Ectodermal cell (in vitro differentiated cells): ENCODE data around the gene NDUFS2.

Experiments
- H3K27ac ChIP-seq: 2 replicates; pipeline ENCODE4 v1.7.0; 2013; ENCODE audit warnings: mild to moderate bottlenecking, low read depth, low read length; ENCODE audit not compliant: insufficient read depth, poor library complexity, severe bottlenecking
- H3K27me3 ChIP-seq: 2 replicates; pipeline ENCODE4 v1.7.0; 2013; ENCODE audit warnings: mild to moderate bottlenecking, low read length; ENCODE audit not compliant: insufficient read depth, control insufficient read depth, poor library complexity, severe bottlenecking
- H3K36me3 ChIP-seq: one replicate; pipeline ENCODE4 v1.7.0; 2013; ENCODE audit warnings: low read length; ENCODE audit not compliant: control insufficient read depth, insufficient read depth
- H3K4me1 ChIP-seq: one replicate; pipeline ENCODE4 v1.7.0; 2013; ENCODE audit warnings: low read length; ENCODE audit not compliant: control insufficient read depth, insufficient read depth
- H3K4me3 ChIP-seq: 2 replicates; pipeline ENCODE4 v1.7.0; 2013; ENCODE audit warnings: low read depth, low read length, control low read depth; ENCODE audit not compliant: insufficient read depth
- H3K9me3 ChIP-seq: 2 replicates; pipeline ENCODE4 v1.7.0; 2013; ENCODE audit warnings: mild to moderate bottlenecking, low read length, moderate library complexity; ENCODE audit not compliant: control insufficient read depth
- WGBS, 2 experiments: methylation state at CpG; one replicate each; pipeline ENCODE4 v1.1.7; 2013; ENCODE audit warnings: missing lambda C conversion rate in 2 of 2; 5-methylcytosine and 5-hydroxymethylcytosine counted together

The NDUFS2 gene

DNA sequence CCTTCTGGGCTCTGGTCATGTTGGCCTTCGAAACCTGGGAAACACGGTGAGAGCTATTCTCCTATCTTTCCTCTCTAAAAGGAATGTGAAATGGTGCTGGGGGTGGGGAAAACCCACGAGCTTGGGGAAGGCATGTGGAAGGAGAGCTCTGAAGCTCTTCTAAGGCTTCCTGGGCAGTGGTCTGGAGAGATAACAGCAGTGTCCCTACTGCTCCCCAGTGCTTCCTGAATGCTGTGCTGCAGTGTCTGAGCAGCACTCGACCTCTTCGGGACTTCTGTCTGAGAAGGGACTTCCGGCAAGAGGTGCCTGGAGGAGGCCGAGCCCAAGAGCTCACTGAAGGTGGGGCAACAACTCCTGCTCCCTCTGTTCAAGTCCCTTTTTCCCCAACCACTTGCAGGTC lies 40.1 kb upstream of the NDUFS2 start:
- peaks cover 28% of the 10 kb centered on the region for H3K36me3 ChIP-seq
- no peaks in the 10 kb centered on the region for H3K4me1 ChIP-seq
- no peaks in the 10 kb centered on the region for H3K27me3 ChIP-seq
- no peaks in the 10 kb centered on the region for H3K9me3 ChIP-seq
- H3K27ac ChIP-seq = no peak overlapping the region
- WGBS, 2 experiments = 92 to 94% methylated on average over 7 of the region's 7 CpGs
- H3K4me3 ChIP-seq = no peak overlapping the region

DNA sequence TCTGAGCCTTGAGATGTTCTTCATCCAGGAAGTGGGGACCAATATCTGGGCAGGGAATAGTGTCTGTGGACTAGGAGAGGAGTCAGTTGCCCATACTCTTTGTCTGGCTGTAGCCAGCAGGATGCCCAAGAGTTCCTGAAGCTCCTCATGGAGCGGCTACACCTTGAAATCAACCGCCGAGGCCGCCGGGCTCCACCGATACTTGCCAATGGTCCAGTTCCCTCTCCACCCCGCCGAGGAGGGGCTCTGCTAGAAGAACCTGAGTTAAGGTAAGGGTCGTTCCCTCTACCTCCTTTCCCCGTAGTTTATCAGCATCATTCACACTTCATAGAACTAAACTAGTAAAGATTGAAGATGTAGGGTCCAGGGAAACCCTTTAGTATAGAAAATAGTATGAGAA lies 39.4 kb upstream of the NDUFS2 start:
- Histone ChIP-seq H3K27me3 (no peaks in the 10 kb centered on the region), H3K9me3 (no peaks in the 10 kb centered on the region), H3K36me3 (peaks cover 25% of the 10 kb centered on the region), H3K4me1 (no peaks in the 10 kb centered on the region), H3K27ac (no peak overlapping the region), H3K4me3 (no peak overlapping the region)
- 94% methylated on average over 9 to 10 of the region's 10 CpGs for WGBS, 2 experiments

DNA sequence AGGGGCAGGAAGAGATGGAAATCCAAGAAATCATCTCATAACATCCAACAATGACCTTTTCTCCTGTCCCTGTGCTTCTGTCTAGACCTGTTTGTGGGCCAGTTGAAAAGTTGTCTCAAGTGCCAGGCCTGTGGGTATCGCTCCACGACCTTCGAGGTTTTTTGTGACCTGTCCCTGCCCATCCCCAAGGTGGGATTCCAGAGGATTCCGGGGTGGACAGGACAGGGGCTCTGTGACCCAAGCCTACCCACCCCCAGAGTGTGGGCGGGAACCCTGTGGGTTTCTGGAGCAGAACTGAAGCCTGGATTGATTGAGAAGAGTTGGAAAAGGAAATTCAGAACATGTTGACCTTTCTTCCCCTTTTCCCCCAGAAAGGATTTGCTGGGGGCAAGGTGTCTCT lies 38.4 kb upstream of the NDUFS2 start:
- Histone ChIP-seq H3K4me3 (no peak overlapping the region), H3K9me3 (no peaks in the 10 kb centered on the region), H3K4me1 (no peaks in the 10 kb centered on the region), H3K36me3 (peaks cover 18% of the 10 kb centered on the region), H3K27ac (no peak overlapping the region), H3K27me3 (no peaks in the 10 kb centered on the region)
- WGBS, 2 experiments = 96% methylated on average over 5 of the region's 5 CpGs

DNA sequence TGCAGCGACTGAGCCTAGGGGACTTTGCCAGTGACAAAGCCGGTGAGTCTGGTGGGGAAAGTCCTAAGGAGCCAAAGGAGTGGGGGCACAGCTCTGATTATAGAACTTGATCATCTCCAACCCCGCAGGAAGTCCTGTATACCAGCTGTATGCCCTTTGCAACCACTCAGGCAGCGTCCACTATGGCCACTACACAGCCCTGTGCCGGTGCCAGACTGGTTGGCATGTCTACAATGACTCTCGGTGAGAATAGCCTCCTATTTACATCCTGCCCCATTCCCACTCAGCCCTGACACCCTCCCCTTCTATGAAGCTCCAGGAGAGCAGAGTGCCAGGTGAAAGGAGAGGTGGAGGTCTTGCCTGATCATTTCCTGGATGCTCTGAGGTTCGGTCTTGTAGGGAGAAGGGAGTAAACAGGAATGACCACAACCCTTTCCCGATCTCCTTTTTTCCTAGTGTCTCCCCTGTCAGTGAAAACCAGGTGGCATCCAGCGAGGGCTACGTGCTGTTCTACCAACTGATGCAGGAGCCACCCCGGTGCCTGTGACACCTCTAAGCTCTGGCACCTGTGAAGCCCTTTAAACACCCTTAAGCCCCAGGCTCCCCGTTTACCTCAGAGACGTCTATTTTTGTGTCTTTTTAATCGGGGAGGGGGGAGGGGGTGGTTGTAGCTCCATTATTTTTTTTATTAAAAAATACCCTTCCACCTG lies 37.1 kb upstream of the NDUFS2 start:
- no peaks in the 10 kb centered on the region for H3K4me1 ChIP-seq
- no peaks in the 10 kb centered on the region for H3K27me3 ChIP-seq
- H3K9me3 ChIP-seq = no peaks in the 10 kb centered on the region
- peaks cover 18% of the 10 kb centered on the region for H3K36me3 ChIP-seq
- peak overlapping the region; percentile 92 for H3K27ac ChIP-seq
- H3K4me3 ChIP-seq = peak overlapping the region; percentile 90
- 92% methylated on average over 11 of the region's 14 CpGs for WGBS, 2 experiments

DNA sequence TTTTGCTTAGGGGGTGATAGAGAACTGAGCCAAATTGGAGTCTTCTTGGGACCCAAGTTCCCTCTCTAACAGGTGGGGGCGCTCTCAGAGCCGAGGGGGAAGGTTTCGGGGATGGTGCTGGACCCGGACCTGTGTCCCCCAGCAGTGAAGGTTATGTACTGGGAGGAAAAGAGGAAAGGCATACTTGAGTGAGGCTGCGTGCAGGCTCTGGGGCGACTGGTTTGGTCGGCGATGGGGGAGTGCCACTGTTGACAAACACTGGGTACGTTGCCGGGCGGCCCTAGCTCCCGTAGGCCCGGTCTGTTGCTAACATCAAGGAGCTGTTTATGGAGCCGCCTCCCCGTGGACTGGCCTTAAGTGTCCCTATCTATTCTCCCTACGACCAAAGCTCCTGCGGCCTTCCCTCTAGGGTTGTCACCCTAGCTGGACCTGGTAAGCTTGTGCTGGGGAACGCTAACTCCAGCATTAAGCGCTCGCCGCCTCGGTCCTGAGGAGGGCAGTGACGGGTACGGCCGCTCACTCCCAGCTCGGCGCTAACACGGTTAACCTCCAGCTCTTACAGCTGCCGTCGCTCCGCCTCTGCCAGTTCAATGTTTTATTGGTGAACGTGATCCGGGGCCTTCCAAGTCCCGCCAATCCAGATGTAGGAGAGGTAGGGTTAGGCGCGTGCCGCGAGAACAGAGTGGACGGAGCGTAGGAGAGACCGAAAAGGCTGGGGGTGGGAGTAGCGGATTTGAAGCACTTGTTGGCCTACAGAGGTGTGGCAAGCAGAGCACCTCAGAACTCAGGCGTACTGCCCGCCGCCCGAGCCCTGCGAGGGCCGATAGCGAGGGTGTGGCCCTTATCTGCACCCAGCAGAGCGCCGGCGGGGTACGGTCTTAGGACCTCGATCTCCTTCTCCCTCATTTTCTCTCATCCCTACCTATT lies 36.2 kb upstream of the NDUFS2 start, which contains the start of gene PPOX:
TSS of gene PPOX (plus strand) at position 685 of the 927 bp plus-strand sequence. CDS start 422 bp downstream, outside the sequence.
- WGBS, 2 experiments = 0% methylated on average over 54 of the region's 54 CpGs

DNA sequence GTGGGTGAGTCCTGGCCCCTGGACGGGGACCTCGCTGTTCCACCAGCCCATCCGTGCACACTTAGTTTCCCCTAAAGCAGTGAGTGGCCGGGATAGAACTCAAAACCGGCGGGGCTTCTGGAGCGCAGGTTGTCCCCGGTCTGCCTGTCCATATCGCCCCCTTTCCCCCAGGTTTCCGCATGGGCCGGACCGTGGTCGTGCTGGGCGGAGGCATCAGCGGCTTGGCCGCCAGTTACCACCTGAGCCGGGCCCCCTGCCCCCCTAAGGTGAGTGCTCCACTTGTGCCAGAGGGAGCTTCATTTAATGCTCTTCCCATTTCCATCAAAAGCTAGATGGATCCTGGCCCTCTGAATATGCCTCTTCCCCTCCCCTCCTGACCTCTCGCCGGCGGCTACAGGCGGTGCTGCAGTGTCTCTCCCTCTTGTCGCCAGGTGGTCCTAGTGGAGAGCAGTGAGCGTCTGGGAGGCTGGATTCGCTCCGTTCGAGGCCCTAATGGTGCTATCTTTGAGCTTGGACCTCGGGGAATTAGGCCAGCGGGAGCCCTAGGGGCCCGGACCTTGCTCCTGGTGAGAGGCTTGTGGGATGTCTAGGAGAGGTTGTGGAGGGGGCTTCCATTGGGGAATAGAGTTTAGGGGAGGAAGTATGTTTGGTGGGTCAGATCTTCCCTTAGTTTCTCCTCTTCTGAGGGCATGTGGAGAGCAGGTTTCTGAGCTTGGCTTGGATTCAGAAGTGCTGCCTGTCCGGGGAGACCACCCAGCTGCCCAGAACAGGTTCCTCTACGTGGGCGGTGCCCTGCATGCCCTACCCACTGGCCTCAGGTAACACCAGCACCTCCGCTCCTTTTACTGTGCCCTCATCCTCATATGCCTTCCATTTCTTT lies 35.3 kb upstream of the NDUFS2 start:
- peak overlapping the region; percentile 90 for H3K4me3 ChIP-seq
- peaks cover 20% of the 10 kb centered on the region for H3K36me3 ChIP-seq
- H3K27me3 ChIP-seq = no peaks in the 10 kb centered on the region
- no peaks in the 10 kb centered on the region for H3K4me1 ChIP-seq
- no peaks in the 10 kb centered on the region for H3K9me3 ChIP-seq
- 9% methylated on average over 33 of the region's 33 CpGs for WGBS, 2 experiments
- peak overlapping the region; percentile 92 for H3K27ac ChIP-seq

More for the DNA sequence above, 36.2 kb upstream of the NDUFS2 start, which contains the start of gene PPOX:
- Histone ChIP-seq H3K27me3 (no peaks in the 10 kb centered on the region), H3K4me1 (no peaks in the 10 kb centered on the region), H3K27ac (peak within 1 kb of the TSS; percentile 92), H3K9me3 (no peaks in the 10 kb centered on the region), H3K36me3 (peaks cover 18% of the 10 kb centered on the region), H3K4me3 (peak within 1 kb of the TSS; percentile 90)

DNA sequence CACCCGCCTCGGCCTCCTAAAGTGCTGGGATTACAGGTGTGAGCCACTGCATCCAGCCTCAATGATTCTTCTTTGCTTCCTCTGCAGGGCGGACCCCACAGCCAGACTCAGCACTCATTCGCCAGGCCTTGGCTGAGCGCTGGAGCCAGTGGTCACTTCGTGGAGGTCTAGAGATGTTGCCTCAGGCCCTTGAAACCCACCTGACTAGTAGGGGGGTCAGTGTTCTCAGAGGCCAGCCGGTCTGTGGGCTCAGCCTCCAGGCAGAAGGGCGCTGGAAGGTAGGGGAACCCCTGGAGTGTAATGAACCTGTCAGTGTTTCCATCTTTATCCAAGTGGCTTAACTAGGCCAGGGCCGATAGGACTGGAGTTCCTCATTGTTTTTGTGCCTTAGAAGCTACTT lies 33.3 kb upstream of the NDUFS2 start:
- H3K9me3 ChIP-seq = no peaks in the 10 kb centered on the region
- 92 to 97% methylated on average over 9 of the region's 9 CpGs for WGBS, 2 experiments
- H3K27me3 ChIP-seq = no peaks in the 10 kb centered on the region
- no peaks in the 10 kb centered on the region for H3K4me1 ChIP-seq
- no peak overlapping the region for H3K27ac ChIP-seq
- no peak overlapping the region for H3K4me3 ChIP-seq
- peaks cover 33% of the 10 kb centered on the region for H3K36me3 ChIP-seq

DNA sequence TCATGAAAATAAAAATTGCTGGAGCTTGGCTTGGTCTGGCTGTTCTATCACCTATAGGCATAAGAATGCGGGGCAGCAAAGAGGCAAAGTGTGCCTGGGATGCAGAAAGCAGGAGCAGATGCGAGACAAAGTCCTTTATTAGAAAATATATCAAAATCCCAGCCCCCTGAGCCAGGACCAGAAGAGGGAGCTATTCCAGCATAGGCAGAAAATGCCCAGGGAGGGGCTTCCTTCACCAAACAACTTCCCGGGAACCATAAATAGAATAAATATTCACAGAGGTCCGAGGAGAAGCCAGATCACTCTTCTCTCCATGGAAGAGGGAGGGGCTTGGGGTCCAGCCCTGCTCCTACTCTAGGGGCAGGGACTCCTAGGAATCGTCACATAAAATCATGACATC lies 31.0 kb upstream of the NDUFS2 start:
- no peak overlapping the region for H3K4me3 ChIP-seq
- 84 to 88% methylated on average over 5 of the region's 5 CpGs for WGBS, 2 experiments
- H3K27ac ChIP-seq = no peak overlapping the region
- peaks cover 40% of the 10 kb centered on the region for H3K36me3 ChIP-seq
- no peaks in the 10 kb centered on the region for H3K27me3 ChIP-seq
- H3K9me3 ChIP-seq = no peaks in the 10 kb centered on the region
- no peaks in the 10 kb centered on the region for H3K4me1 ChIP-seq

DNA sequence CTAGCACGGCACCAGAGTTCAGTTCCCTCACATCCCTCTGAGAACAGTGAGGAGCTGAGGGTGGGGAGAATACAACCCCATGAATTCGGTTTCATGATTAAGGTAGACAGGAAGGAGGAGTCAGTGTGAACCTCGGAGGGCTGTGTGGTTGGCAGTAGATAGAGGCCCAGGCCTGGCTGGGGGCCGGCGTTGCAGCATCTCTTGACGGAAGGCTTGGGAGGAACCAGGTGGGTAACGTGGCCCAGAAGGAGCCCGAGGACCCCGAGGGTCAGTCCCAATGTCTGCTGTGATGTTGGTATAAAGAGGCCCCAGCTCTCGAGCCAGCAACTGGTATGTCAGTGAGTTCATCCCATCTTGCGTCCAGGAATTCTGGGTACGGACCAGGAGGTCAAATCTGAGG lies 30.5 kb upstream of the NDUFS2 start:
- Histone ChIP-seq H3K27me3 (no peaks in the 10 kb centered on the region), H3K27ac (no peak overlapping the region), H3K4me3 (no peak overlapping the region), H3K36me3 (peaks cover 40% of the 10 kb centered on the region), H3K9me3 (no peaks in the 10 kb centered on the region), H3K4me1 (no peaks in the 10 kb centered on the region)
- 95 to 97% methylated on average over 12 of the region's 12 CpGs for WGBS, 2 experiments
